ENCODE data around the gene WASF1. TPM values are rescaled to one million over a fixed set of nuclear protein-coding genes. Genes with fewer than 3 reads are reported as not detected.

WASF1 gene
- total RNA-seq, 1 experiment from 2014 or later, result 3.0 TPM

- no TSS peak for BruUV-seq (replicated peaks)
- H3K9ac ChIP-seq (ENCODE audit: low read length), result no peak overlapping the region
- DNase-seq, result no peak
These were observed 80.9 kb downstream of the WASF1 start for GRCh38 chr6:110098511-110099116.

GRCh38 chr6:110097443-110097842, 82.0 kb downstream of the WASF1 start:
- H3K4me2 ChIP-seq (ENCODE audit: low read length), result no peak overlapping the region
- POLR2A ChIA-PET (ENCODE audit: unreplicated experiment), result no interaction called here
- ATAC-seq, result no peak

More at GRCh38 chr6:110098511-110099116, 80.9 kb downstream of the WASF1 start:
- no peak overlapping the region for H3K4me2 ChIP-seq (ENCODE audit: low read length)
- POLR2A ChIA-PET (ENCODE audit: unreplicated experiment), result no interaction called here
- H3K36me3 ChIP-seq (ENCODE audit: low read depth, low read length), result no peaks in the 10 kb centered on the region
- H3K27ac ChIP-seq (ENCODE audit: low read length), result no peak overlapping the region
- no peaks in the 10 kb centered on the region for H3K4me1 ChIP-seq (ENCODE audit: insufficient read depth, low read length)
- CTCF ChIA-PET, result no interaction called here
- no peaks in the 10 kb centered on the region for H3K27me3 ChIP-seq (ENCODE audit: low read length)
- no peaks in the 10 kb centered on the region for H4K20me1 ChIP-seq (ENCODE audit: low read length)
- no peak for ATAC-seq
- no peaks in the 10 kb centered on the region for H3F3A ChIP-seq (ENCODE audit: low read length, unreplicated experiment)
- no peak overlapping the region for H3K4me3 ChIP-seq (ENCODE audit: low read length)
- H3K79me2 ChIP-seq (ENCODE audit: low read length), result no peaks in the 10 kb centered on the region
- no peak overlapping the region for H2AFZ ChIP-seq (ENCODE audit: low read length)
- TF ChIP-seq EZH2 (IDR thresholded peaks at IDR 0.05; ENCODE audit: low read length, unreplicated experiment) (no peak), EZH2phosphoT487 (IDR thresholded peaks at IDR 0.05; ENCODE audit: borderline replicate concordance, low read length) (no peak)
- no peaks in the 10 kb centered on the region for H3K9me2 ChIP-seq (replicated peaks; ENCODE audit: low read length)
- H3K9me3 ChIP-seq (ENCODE audit: low read length), result no peaks in the 10 kb centered on the region
- intact Hi-C loops (cut with micrococcal nuclease), result no loop called here

GRCh38 chr6:110095935-110096334, 83.5 kb downstream of the WASF1 start:
- Histone ChIP-seq H2AFZ (ENCODE audit: low read length) (no peak overlapping the region), H3K36me3 (ENCODE audit: low read depth, low read length) (no peaks in the 10 kb centered on the region), H3K9me2 (replicated peaks; ENCODE audit: low read length) (no peaks in the 10 kb centered on the region), H3K4me3 (ENCODE audit: low read length) (no peak overlapping the region), H3K9ac (ENCODE audit: low read length) (no peak overlapping the region), H3K27ac (ENCODE audit: low read length) (no peak overlapping the region), H4K20me1 (ENCODE audit: low read length) (no peaks in the 10 kb centered on the region), H3K79me2 (ENCODE audit: low read length) (no peaks in the 10 kb centered on the region), H3K9me3 (ENCODE audit: low read length) (no peaks in the 10 kb centered on the region), H3K4me2 (ENCODE audit: low read length) (no peak overlapping the region), H3K4me1 (ENCODE audit: insufficient read depth, low read length) (no peaks in the 10 kb centered on the region), H3F3A (ENCODE audit: low read length, unreplicated experiment) (no peaks in the 10 kb centered on the region), H3K27me3 (ENCODE audit: low read length) (no peaks in the 10 kb centered on the region)
- POLR2A ChIA-PET (ENCODE audit: unreplicated experiment), result no interaction called here
- DNase-seq (no peak), ATAC-seq (no peak)
- intact Hi-C loops (cut with micrococcal nuclease), result no loop called here
- no TSS peak for BruUV-seq (replicated peaks)
- CTCF ChIA-PET, result no interaction called here
- TF ChIP-seq EZH2phosphoT487 (IDR thresholded peaks at IDR 0.05; ENCODE audit: borderline replicate concordance, low read length), result no peak

More at GRCh38 chr6:110097443-110097842, 82.0 kb downstream of the WASF1 start:
- H3K4me3 ChIP-seq (ENCODE audit: low read length), result no peak overlapping the region
- H3K27ac ChIP-seq (ENCODE audit: low read length), result no peak overlapping the region
- H3K9me2 ChIP-seq (replicated peaks; ENCODE audit: low read length), result no peaks in the 10 kb centered on the region
- CTCF ChIA-PET, result no interaction called here
- H3K9me3 ChIP-seq (ENCODE audit: low read length), result no peaks in the 10 kb centered on the region
- no TSS peak for BruUV-seq (replicated peaks)
- no peak overlapping the region for H2AFZ ChIP-seq (ENCODE audit: low read length)
- TF ChIP-seq EZH2 (IDR thresholded peaks at IDR 0.05; ENCODE audit: low read length, unreplicated experiment) (no peak), CTCF (conservative IDR thresholded peaks at IDR 0.05; ENCODE audit: low read depth, low read length) (no peak), EZH2phosphoT487 (IDR thresholded peaks at IDR 0.05; ENCODE audit: borderline replicate concordance, low read length) (no peak)
- no peaks in the 10 kb centered on the region for H3K27me3 ChIP-seq (ENCODE audit: low read length)
- H3F3A ChIP-seq (ENCODE audit: low read length, unreplicated experiment), result no peaks in the 10 kb centered on the region
- H3K79me2 ChIP-seq (ENCODE audit: low read length), result no peaks in the 10 kb centered on the region
- intact Hi-C loops (cut with micrococcal nuclease), result no loop called here
- no peaks in the 10 kb centered on the region for H3K4me1 ChIP-seq (ENCODE audit: insufficient read depth, low read length)
- no peak overlapping the region for H3K9ac ChIP-seq (ENCODE audit: low read length)
- DNase-seq, result no peak
- no peaks in the 10 kb centered on the region for H4K20me1 ChIP-seq (ENCODE audit: low read length)
- H3K36me3 ChIP-seq (ENCODE audit: low read depth, low read length), result no peaks in the 10 kb centered on the region

- Histone ChIP-seq H3K9me2 (replicated peaks; ENCODE audit: low read length) (no peaks in the 10 kb centered on the region), H3F3A (ENCODE audit: low read length, unreplicated experiment) (no peaks in the 10 kb centered on the region), H2AFZ (ENCODE audit: low read length) (no peak overlapping the region), H3K27me3 (ENCODE audit: low read length) (no peaks in the 10 kb centered on the region), H3K4me3 (ENCODE audit: low read length) (no peak overlapping the region), H3K36me3 (ENCODE audit: low read depth, low read length) (no peaks in the 10 kb centered on the region), H3K27ac (ENCODE audit: low read length) (no peak overlapping the region), H3K79me2 (ENCODE audit: low read length) (no peaks in the 10 kb centered on the region), H3K4me1 (ENCODE audit: insufficient read depth, low read length) (no peaks in the 10 kb centered on the region), H3K9ac (ENCODE audit: low read length) (no peak overlapping the region), H3K9me3 (ENCODE audit: low read length) (no peaks in the 10 kb centered on the region), H4K20me1 (ENCODE audit: low read length) (no peaks in the 10 kb centered on the region), H3K4me2 (ENCODE audit: low read length) (no peak overlapping the region)
- DNase-seq (no peak), ATAC-seq (no peak)
- intact Hi-C loops (cut with micrococcal nuclease), result no loop called here
- BruUV-seq (replicated peaks), result no TSS peak
- ChIA-PET CTCF (no interaction called here), POLR2A (ENCODE audit: unreplicated experiment) (no interaction called here)
- TF ChIP-seq CTCF (conservative IDR thresholded peaks at IDR 0.05; ENCODE audit: low read depth, low read length), result no peak
- TF ChIP-seq EZH2phosphoT487 (IDR thresholded peaks at IDR 0.05; ENCODE audit: borderline replicate concordance, low read length), result no peak
- no peak for TF ChIP-seq EZH2 (IDR thresholded peaks at IDR 0.05; ENCODE audit: low read length, unreplicated experiment)
These were observed 84.4 kb downstream of the WASF1 start for GRCh38 chr6:110095101-110095500.

Measured in PC-3 (cell line).